GM12878 (cell line): ENCODE measurements around the gene CEP83.

Source experiments
- CBFB ChIP-seq: IDR thresholded peaks from 2 replicates; pipeline ENCODE4 v1.6.1; 2016; ENCODE audit warnings: antibody characterized with exemption, low read depth
- CEBPB ChIP-seq, 2 experiments: fragments of 150-350 bp in 1 of 2; IDR thresholded peaks; 2 replicates each; pipeline ENCODE4 v1.6.1; 2012 to 2014; ENCODE audit warnings: low read depth in 2 of 2, low read length in 2 of 2, borderline replicate concordance in 1 of 2, inconsistent platforms in 1 of 2
- CTCF ChIP-seq, 3 experiments: IDR thresholded peaks in 2 of 3; conservative IDR thresholded peaks in 1 of 3; 2 replicates each; pipeline ENCODE4 v1.5.1; 2011; ENCODE audit warnings: low read depth in 3 of 3, low read length in 3 of 3, mild to moderate bottlenecking in 3 of 3, control low read depth in 2 of 3, moderate library complexity in 2 of 3, inconsistent platforms in 1 of 3, mixed read lengths in 1 of 3; ENCODE audit not compliant: control insufficient read depth in 2 of 3, insufficient read depth in 1 of 3; ENCODE audit errors: extremely low read depth in 1 of 3
- FOXK2 ChIP-seq: fragments of 450-650 bp; IDR thresholded peaks from 2 replicates; pipeline ENCODE4 v1.6.1; 2017; ENCODE audit warnings: mild to moderate bottlenecking, moderate library complexity
- GATAD2B ChIP-seq: fragments of 450-650 bp; conservative IDR thresholded peaks from 2 replicates; pipeline ENCODE4 v1.6.1; 2017; ENCODE audit warnings: low read depth, mild to moderate bottlenecking, moderate library complexity
- HDGF ChIP-seq: fragments of 450-650 bp; IDR thresholded peaks from 2 replicates; pipeline ENCODE4 v1.6.1; 2016; ENCODE audit warnings: antibody characterized with exemption
- LARP7 ChIP-seq: fragments of 450-650 bp; IDR thresholded peaks from 2 replicates; pipeline ENCODE4 v1.6.1; 2017; ENCODE audit warnings: mild to moderate bottlenecking
- POLR2AphosphoS5 ChIP-seq: IDR thresholded peaks from 2 replicates; pipeline ENCODE4 v1.6.1; 2011; ENCODE audit warnings: mild to moderate bottlenecking, low read length, inconsistent platforms
- SUPT20H ChIP-seq: IDR thresholded peaks from 2 replicates; pipeline ENCODE4 v1.6.1; 2011; ENCODE audit warnings: low read depth, mild to moderate bottlenecking, low read length, moderate library complexity, borderline replicate concordance; ENCODE audit not compliant: control insufficient read depth

GRCh38 chr12:94290353-94290752 lies 169.3 kb downstream of the CEP83 start:
- TF ChIP-seq FOXK2: no peak
- no peak for TF ChIP-seq CTCF (IDR thresholded peaks at IDR 0.05 in 2 of 3, conservative IDR thresholded peaks at IDR 0.05 in 1 of 3; ENCODE audit: control insufficient read depth in 2 of 3, extremely low read depth in 1 of 3, insufficient read depth in 1 of 3, low read depth in 3 of 3, low read length in 3 of 3)
- TF ChIP-seq POLR2AphosphoS5: no peak
- TF ChIP-seq GATAD2B: no peak
- TF ChIP-seq CBFB: no peak
- no peak for TF ChIP-seq SUPT20H
- no peak for TF ChIP-seq LARP7
- no peak for TF ChIP-seq CEBPB (IDR thresholded peaks at IDR 0.05; ENCODE audit: borderline replicate concordance in 1 of 2, low read depth in 2 of 2, low read length in 2 of 2)
- TF ChIP-seq HDGF: no peak
